ENCODE results near the gene CCDC127. TPM values are rescaled to one million over a fixed set of nuclear protein-coding genes. Genes with fewer than 3 reads are reported as not detected.
A peak's percentile ranks its signal among the peaks of the same experiment; 100 is the strongest.

The CCDC127 gene
- total and polyA plus RNA-seq, 2 donors (not counting 1 experiment from before 2014, with no cell fraction given) = 1.4 to 8.7 TPM

- Histone ChIP-seq H3K27ac (ENCODE audit: low read length in 2 of 2) (no peak overlapping the region), H3K9ac (ENCODE audit: low read length) (no peak overlapping the region), H3K9me3 (ENCODE audit: control extremely low read depth in 1 of 3, control insufficient read depth in 2 of 3, insufficient read depth in 1 of 3, low read length in 2 of 3) (no peaks in the 10 kb centered on the region), H3K36me3 (replicated peaks in 1 of 2; ENCODE audit: control extremely low read depth in 1 of 2, control insufficient read depth in 1 of 2, extremely low read depth in 1 of 2, insufficient read depth in 2 of 2, low read length in 1 of 2) (peaks cover 8 to 74% of the 10 kb centered on the region in 2 experiments), H2AFZ (ENCODE audit: insufficient read depth, low read depth, low read length, poor library complexity, severe bottlenecking) (no peak overlapping the region), H4K20me1 (ENCODE audit: control insufficient read depth, insufficient read depth, low read length, poor library complexity, severe bottlenecking) (no peaks in the 10 kb centered on the region), H3K4me1 (ENCODE audit: control insufficient read depth in 2 of 2, insufficient read depth in 2 of 2, low read length in 2 of 2) (no peaks in the 10 kb centered on the region), H3K4me2 (replicated peaks; ENCODE audit: low read depth, low read length, poor library complexity, severe bottlenecking) (no peak overlapping the region), H3K27me3 (replicated peaks in 1 of 4; ENCODE audit: control extremely low read depth in 1 of 4, control insufficient read depth in 3 of 4, insufficient read depth in 4 of 4, low read length in 3 of 4) (no peaks in the 10 kb centered on the region), H3K79me2 (ENCODE audit: control insufficient read depth, insufficient read depth, low read length) (no peaks in the 10 kb centered on the region), H3K4me3 (ENCODE audit: control extremely low read depth in 1 of 5, extremely low read depth in 1 of 5, insufficient read depth in 1 of 5, low read depth in 2 of 5, low read length in 4 of 5) (no peak overlapping the region)
- no peak overlapping the region for H3K4me3 Mint-ChIP-seq
- H3K4me1 Mint-ChIP-seq = no peaks in the 10 kb centered on the region
- intact Hi-C loops (cut with micrococcal nuclease) = no loop called here
- ATAC-seq (ENCODE audit: low read depth) (no peak), DNase-seq (no peak)
- POLR2A ChIA-PET = no interaction called here
- 92% methylated on average over 10 of the region's 13 CpGs for WGBS (ENCODE audit: insufficient coverage)
- no peaks in the 10 kb centered on the region for H3K9me3 Mint-ChIP-seq (ENCODE audit: insufficient read depth)
- H3K27ac Mint-ChIP-seq = no peak overlapping the region
- CTCF ChIA-PET = no interaction called here
- no peaks in the 10 kb centered on the region for H3K27me3 Mint-ChIP-seq
- TF ChIP-seq EZH2 (IDR thresholded peaks at IDR 0.05; ENCODE audit: borderline replicate concordance, insufficient read depth, low read depth, low read length, poor library complexity, severe bottlenecking) (no peak), CTCF (IDR thresholded peaks at IDR 0.05) (no peak)
Observed at GRCh38 chr5:231661-232060, 13.7 kb upstream of the CCDC127 start.

DNA sequence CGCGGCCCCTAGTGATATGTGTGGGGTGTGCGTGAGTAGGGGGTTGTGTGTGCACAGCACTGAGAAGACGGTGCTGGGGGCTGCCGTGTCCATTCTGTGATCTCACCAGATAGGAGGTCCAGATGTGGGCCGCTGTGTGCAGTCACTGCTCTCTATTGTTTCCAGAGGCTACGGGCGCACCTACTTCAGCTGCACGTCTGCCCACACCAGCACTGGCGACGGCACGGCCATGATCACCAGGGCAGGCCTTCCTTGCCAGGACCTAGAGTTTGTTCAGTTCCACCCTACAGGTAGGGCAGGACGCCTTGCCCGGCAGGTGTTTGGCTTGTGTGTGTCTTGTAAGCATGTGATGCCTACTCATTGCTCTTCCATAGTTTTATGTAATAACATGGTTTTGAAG lies 12.8 kb upstream of the CCDC127 start:
- no peaks in the 10 kb centered on the region for H3K4me1 ChIP-seq (ENCODE audit: control insufficient read depth in 2 of 2, insufficient read depth in 2 of 2, low read length in 2 of 2)
- ATAC-seq (ENCODE audit: low read depth) (no peak), DNase-seq (no peak)
- no peaks in the 10 kb centered on the region for H3K9me3 ChIP-seq (ENCODE audit: control extremely low read depth in 1 of 3, control insufficient read depth in 2 of 3, insufficient read depth in 1 of 3, low read length in 2 of 3)
- Mint-ChIP-seq H3K27ac (peak overlapping the region; percentile 6), H3K27me3 (no peaks in the 10 kb centered on the region), H3K4me3 (no peak overlapping the region), H3K4me1 (no peaks in the 10 kb centered on the region), H3K9me3 (ENCODE audit: insufficient read depth) (no peaks in the 10 kb centered on the region)
- peaks cover 8 to 77% of the 10 kb centered on the region in 2 experiments for H3K36me3 ChIP-seq (replicated peaks in 1 of 2; ENCODE audit: control extremely low read depth in 1 of 2, control insufficient read depth in 1 of 2, extremely low read depth in 1 of 2, insufficient read depth in 2 of 2, low read length in 1 of 2)
- WGBS (ENCODE audit: insufficient coverage) = 99% methylated on average over 10 of the region's 14 CpGs
- TF ChIP-seq EZH2 (IDR thresholded peaks at IDR 0.05; ENCODE audit: borderline replicate concordance, insufficient read depth, low read depth, low read length, poor library complexity, severe bottlenecking) (no peak), CTCF (IDR thresholded peaks at IDR 0.05) (no peak)
- H4K20me1 ChIP-seq (ENCODE audit: control insufficient read depth, insufficient read depth, low read length, poor library complexity, severe bottlenecking) = no peaks in the 10 kb centered on the region
- ChIA-PET POLR2A (no interaction called here), CTCF (no interaction called here)
- H3K9ac ChIP-seq (ENCODE audit: low read length) = no peak overlapping the region
- no peak overlapping the region for H3K4me2 ChIP-seq (replicated peaks; ENCODE audit: low read depth, low read length, poor library complexity, severe bottlenecking)
- no peak overlapping the region for H3K27ac ChIP-seq (ENCODE audit: low read length in 2 of 2)
- H3K4me3 ChIP-seq (ENCODE audit: control extremely low read depth in 1 of 5, extremely low read depth in 1 of 5, insufficient read depth in 1 of 5, low read depth in 2 of 5, low read length in 4 of 5) = no peak overlapping the region
- no peaks in the 10 kb centered on the region for H3K79me2 ChIP-seq (ENCODE audit: control insufficient read depth, insufficient read depth, low read length)
- no peaks in the 10 kb centered on the region for H3K27me3 ChIP-seq (replicated peaks in 1 of 4; ENCODE audit: control extremely low read depth in 1 of 4, control insufficient read depth in 3 of 4, insufficient read depth in 4 of 4, low read length in 3 of 4)
- H2AFZ ChIP-seq (ENCODE audit: insufficient read depth, low read depth, low read length, poor library complexity, severe bottlenecking) = no peak overlapping the region
- intact Hi-C loops (cut with micrococcal nuclease) = no loop called here
